H1 (cell line): ENCODE measurements around the gene NRL. TPM values are rescaled to one million over a fixed set of nuclear protein-coding genes. Genes with fewer than 3 reads are reported as not detected.

Experiments used
- CTCF ChIA-PET: fragments of 300-600 bp; sonication (Branson Sonifier 250); formaldehyde crosslinking; loops from one replicate; lab custom pipeline; 2021; ENCODE audit not compliant: partially characterized antibody; lab: Charles Lee
- POLR2A ChIA-PET: fragments of 300-600 bp; sonication (Branson Sonifier 250); formaldehyde crosslinking; loops from one replicate; lab custom pipeline; 2021; ENCODE audit warnings: inconsistent platforms; ENCODE audit not compliant: partially characterized antibody; lab: Charles Lee
- DNase-seq, 2 experiments: peaks; one replicate each; pipeline versions ENCODE4 v3.0.0 to v3.0.0-alpha.2; 2010 to 2022; ENCODE audit warnings: low spot score in 2 of 2, low read depth in 1 of 2, mixed read lengths in 1 of 2
- FAIRE-seq: peaks from 2 replicates; lab custom pipeline; 2011; peaks lifted over from hg19 to GRCh38; lab: Jason Lieb, UNC
- H2AFZ ChIP-seq: 2 replicates; pipeline ENCODE4 v1.8.1; 2012; ENCODE audit warnings: low read length, inconsistent platforms
- H2AK5ac ChIP-seq: 2 replicates; pipeline ENCODE4 v1.6.1; 2013; ENCODE audit warnings: low read depth, low read length
- H2BK120ac ChIP-seq: replicated peaks from 2 replicates; pipeline ENCODE3; 2013; ENCODE audit warnings: low read depth, low read length, inconsistent platforms
- H2BK12ac ChIP-seq: 2 replicates; pipeline ENCODE4 v1.6.1; 2013; ENCODE audit warnings: low read depth, low read length
- H2BK15ac ChIP-seq: 2 replicates; pipeline ENCODE4 v1.6.1; 2013; ENCODE audit warnings: low read length
- H2BK20ac ChIP-seq: 2 replicates; pipeline ENCODE4 v1.6.1; 2013; ENCODE audit warnings: low read length
- H2BK5ac ChIP-seq: 2 replicates; pipeline ENCODE4 v1.6.1; 2013; ENCODE audit warnings: low read depth, low read length
- H3K14ac ChIP-seq: 2 replicates; pipeline ENCODE4 v1.6.1; 2013; ENCODE audit warnings: inconsistent platforms; ENCODE audit not compliant: insufficient read length
- H3K18ac ChIP-seq: 2 replicates; pipeline ENCODE4 v1.6.1; 2013; ENCODE audit warnings: low read length; ENCODE audit errors: extremely low read depth
- H3K23ac ChIP-seq: 2 replicates; pipeline ENCODE4 v1.6.1; 2013; ENCODE audit warnings: inconsistent platforms; ENCODE audit not compliant: insufficient read length
- H3K23me2 ChIP-seq: 2 replicates; pipeline ENCODE4 v1.6.1; 2013; ENCODE audit warnings: low read depth, low read length
- H3K27ac ChIP-seq: 2 replicates; pipeline ENCODE4 v1.6.1; 2011; ENCODE audit warnings: low read depth, low read length, inconsistent platforms
- H3K27me3 ChIP-seq, 4 experiments: replicated peaks in 1 of 4; 1 replicate in 1 of 4; 2 replicates in 3 of 4; pipeline versions ENCODE4 v1.6.1 to v1.8.1; 2011 to 2013; ENCODE audit warnings: low read length in 3 of 4, mild to moderate bottlenecking in 3 of 4, inconsistent platforms in 2 of 4, mixed read lengths in 2 of 4, moderate library complexity in 1 of 4; ENCODE audit not compliant: control insufficient read depth in 3 of 4, insufficient read depth in 3 of 4; ENCODE audit errors: extremely low read depth in 1 of 4
- H3K36me3 ChIP-seq, 4 experiments: 2 replicates each; pipeline versions ENCODE4 v1.6.1 to v1.8.1; 2011 to 2013; ENCODE audit warnings: mild to moderate bottlenecking in 4 of 4, low read length in 3 of 4, moderate library complexity in 2 of 4, control low read depth in 1 of 4, inconsistent platforms in 1 of 4; ENCODE audit not compliant: insufficient read depth in 4 of 4, control insufficient read depth in 2 of 4
- H3K4ac ChIP-seq: replicated peaks from 2 replicates; pipeline ENCODE3; 2013; ENCODE audit warnings: low read length, low read depth, mixed read lengths, inconsistent platforms; ENCODE audit not compliant: insufficient read length
- H3K4me1 ChIP-seq, 4 experiments: replicated peaks in 1 of 4; 1 replicate in 1 of 4; 2 replicates in 3 of 4; pipeline versions ENCODE4 v1.6.1 to v1.8.1; 2011 to 2013; ENCODE audit warnings: low read length in 3 of 4, inconsistent platforms in 2 of 4, mixed read lengths in 1 of 4; ENCODE audit not compliant: insufficient read depth in 4 of 4, control insufficient read depth in 3 of 4
- H3K4me2 ChIP-seq, 2 experiments: 2 replicates each; pipeline versions ENCODE4 v1.6.1 to v1.8.1; 2011 to 2013; ENCODE audit warnings: low read depth in 2 of 2, low read length in 2 of 2, control low read depth in 1 of 2, inconsistent platforms in 1 of 2, mild to moderate bottlenecking in 1 of 2; ENCODE audit not compliant: insufficient read depth in 1 of 2
- H3K4me3 ChIP-seq, 4 experiments: fragments of 200-600, 300-600 bp in 1 of 4; sonication (generic), shearing (Covaris generic), sonication (Bioruptor Twin) in 1 of 4; 2 replicates each; pipeline versions ENCODE4 v1.5.1 to v1.8.1; 2011 to 2016; ENCODE audit warnings: low read length in 4 of 4, low read depth in 3 of 4, control low read depth in 2 of 4, inconsistent platforms in 2 of 4, mild to moderate bottlenecking in 2 of 4, mixed read lengths in 1 of 4, moderate library complexity in 1 of 4; ENCODE audit not compliant: insufficient read depth in 2 of 4; ENCODE audit errors: extremely low read depth in 1 of 4
- H3K56ac ChIP-seq: replicated peaks from 2 replicates; pipeline ENCODE3; 2013; ENCODE audit warnings: low read depth, mild to moderate bottlenecking, mixed read lengths, low read length, inconsistent platforms; ENCODE audit not compliant: insufficient read length
- H3K79me1 ChIP-seq: 2 replicates; pipeline ENCODE4 v1.6.1; 2013; ENCODE audit warnings: low read depth, low read length, control low read depth
- H3K79me2 ChIP-seq, 2 experiments: 2 replicates each; pipeline versions ENCODE4 v1.6.1 to v1.8.1; 2012 to 2013; ENCODE audit warnings: low read length in 2 of 2, mild to moderate bottlenecking in 2 of 2, inconsistent platforms in 1 of 2; ENCODE audit not compliant: insufficient read depth in 2 of 2, control insufficient read depth in 1 of 2
- H3K9ac ChIP-seq, 4 experiments: replicated peaks in 1 of 4; 1 replicate in 1 of 4; 2 replicates in 3 of 4; pipeline versions ENCODE4 v1.6.1 to v1.8.1; 2011 to 2013; ENCODE audit warnings: low read depth in 3 of 4, low read length in 3 of 4, control low read depth in 2 of 4, mild to moderate bottlenecking in 2 of 4, moderate library complexity in 2 of 4, inconsistent platforms in 1 of 4; ENCODE audit errors: extremely low read depth in 1 of 4
- H3K9me3 ChIP-seq, 2 experiments: 2 replicates each; pipeline versions ENCODE4 v1.6.1 to v1.8.1; 2012 to 2013; ENCODE audit warnings: mild to moderate bottlenecking in 2 of 2, moderate library complexity in 2 of 2, control low read depth in 1 of 2, inconsistent platforms in 1 of 2, low read depth in 1 of 2, low read length in 1 of 2, mixed read lengths in 1 of 2; ENCODE audit not compliant: insufficient read depth in 2 of 2
- H4K20me1 ChIP-seq, 2 experiments: replicated peaks in 1 of 2; 2 replicates each; pipeline versions ENCODE3 to v1.8.1; 2011 to 2013; ENCODE audit warnings: inconsistent platforms in 2 of 2, low read length in 2 of 2, mild to moderate bottlenecking in 1 of 2; ENCODE audit not compliant: insufficient read depth in 2 of 2, control insufficient read depth in 1 of 2
- H4K5ac ChIP-seq: 2 replicates; pipeline ENCODE4 v1.6.1; 2013; ENCODE audit warnings: low read length, low read depth, mixed read lengths, inconsistent platforms; ENCODE audit not compliant: insufficient read length
- H4K8ac ChIP-seq: 2 replicates; pipeline ENCODE4 v1.8.0; 2013; ENCODE audit warnings: mild to moderate bottlenecking, moderate library complexity, low read length, inconsistent platforms; ENCODE audit not compliant: insufficient read depth; ENCODE audit errors: extremely low read depth
- H4K91ac ChIP-seq: replicated peaks from 2 replicates; pipeline ENCODE3; 2013; ENCODE audit warnings: low read length, mixed read lengths, inconsistent platforms; ENCODE audit not compliant: insufficient read length
- CHD1 ChIP-seq: IDR thresholded peaks from 2 replicates; pipeline ENCODE4 v1.6.1; 2012; ENCODE audit warnings: low read depth, low read length, improper control_type of control experiment
- FOSL1 ChIP-seq: IDR thresholded peaks from 2 replicates; pipeline ENCODE4 v1.6.1; 2011; ENCODE audit warnings: mild to moderate bottlenecking, low read depth, low read length, moderate library complexity; ENCODE audit not compliant: insufficient read depth
- GABPA ChIP-seq: IDR thresholded peaks from 2 replicates; pipeline ENCODE4 v1.6.1; 2011; ENCODE audit warnings: mild to moderate bottlenecking, low read length, moderate library complexity, borderline replicate concordance; ENCODE audit not compliant: insufficient read depth
- JUN ChIP-seq: IDR thresholded peaks from 2 replicates; pipeline ENCODE4 v1.6.1; 2011; ENCODE audit warnings: low read depth, mild to moderate bottlenecking, improper control_type of control experiment, low read length
- KDM4A ChIP-seq: IDR thresholded peaks from one replicate; pipeline ENCODE4 v1.7.1; 2012; ENCODE audit warnings: low read depth, mild to moderate bottlenecking, moderate library complexity, low read length, inconsistent platforms; ENCODE audit not compliant: severe bottlenecking
- KDM5A ChIP-seq: fragments of 200-600 bp; IDR thresholded peaks from 2 replicates; pipeline ENCODE4 v1.7.1; 2012; ENCODE audit warnings: mild to moderate bottlenecking, low read length, inconsistent platforms, mixed read lengths
- RXRA ChIP-seq: IDR thresholded peaks from 2 replicates; pipeline ENCODE4 v1.6.1; 2011; ENCODE audit warnings: low read depth, mild to moderate bottlenecking, low read length, moderate library complexity; ENCODE audit not compliant: insufficient read depth
- SAP30 ChIP-seq: fragments of 300-600 bp; sonication (generic); IDR thresholded peaks from 2 replicates; pipeline ENCODE4 v1.7.1; 2012; ENCODE audit warnings: low read length, moderate library complexity, mild to moderate bottlenecking, inconsistent platforms; ENCODE audit not compliant: insufficient read depth, insufficient replicate concordance
- SP1 ChIP-seq: IDR thresholded peaks from 2 replicates; pipeline ENCODE4 v1.6.1; 2011; ENCODE audit warnings: low read depth, low read length
- WGBS, 2 experiments: shearing (Covaris generic) in 1 of 2; methylation state at CpG; one replicate each; pipeline versions ENCODE4 v1.1.6 to v1.1.7; 2013 to 2015; ENCODE audit warnings: low lambda C conversion rate in 2 of 2, mixed read lengths in 2 of 2, inconsistent platforms in 1 of 2, low coverage in 1 of 2, missing lambda C conversion rate in 1 of 2; ENCODE audit not compliant: insufficient replicate concordance in 2 of 2, insufficient coverage in 1 of 2, insufficient read length in 1 of 2; ENCODE audit errors: extremely low coverage in 1 of 2, missing lambda C conversion rate in 1 of 2; 5-methylcytosine and 5-hydroxymethylcytosine counted together
- polyA plus RNA-seq, 7 experiments: library from polyadenylated mRNA; depleted of rRNA in 3 of 7; stranded (reverse) in 5 of 7; unstranded in 2 of 7; fragments of >200 nt in 5 of 7; fragments of 200-250 nt in 2 of 7; gene quantifications; 1 replicate in 5 of 7; 2 replicates in 1 of 7; 4 replicates in 1 of 7; pipeline versions ENCODE4 v1.2.1 to v1.2.3, GENCODE V29; 2011 to 2013; ENCODE audit warnings: missing spikeins in 2 of 7, mixed read lengths in 2 of 7
- total RNA-seq: library from RNA; stranded (reverse); fragmentation: NEBNext Ultra II Directional; extraction: Animal tissue kit (Norgen Biotek cat#: 25700); gene quantifications from 2 replicates; pipeline ENCODE4 v1.2.1, GENCODE V29; 2021
- TF ChIP-seq, protein P1 (sequence below): IDR thresholded peaks from 2 replicates; pipeline ENCODE4 v1.6.1; 2011; ENCODE audit warnings: low read depth, mild to moderate bottlenecking, low read length; ENCODE audit not compliant: insufficient read depth
- TF ChIP-seq, protein P2 (sequence below): IDR thresholded peaks from 2 replicates; pipeline ENCODE4 v1.6.1; 2012; ENCODE audit warnings: inconsistent platforms
- TF ChIP-seq, protein P3 (sequence below): IDR thresholded peaks from 2 replicates; pipeline ENCODE4 v1.6.1; 2012; ENCODE audit warnings: inconsistent platforms

The NRL gene
- total and polyA plus RNA-seq, 2 of the 8 experiments (the other 6 are each of a cell fraction or from before 2014, with no cell fraction given) = 1.1 to 2.2 TPM

DNA sequence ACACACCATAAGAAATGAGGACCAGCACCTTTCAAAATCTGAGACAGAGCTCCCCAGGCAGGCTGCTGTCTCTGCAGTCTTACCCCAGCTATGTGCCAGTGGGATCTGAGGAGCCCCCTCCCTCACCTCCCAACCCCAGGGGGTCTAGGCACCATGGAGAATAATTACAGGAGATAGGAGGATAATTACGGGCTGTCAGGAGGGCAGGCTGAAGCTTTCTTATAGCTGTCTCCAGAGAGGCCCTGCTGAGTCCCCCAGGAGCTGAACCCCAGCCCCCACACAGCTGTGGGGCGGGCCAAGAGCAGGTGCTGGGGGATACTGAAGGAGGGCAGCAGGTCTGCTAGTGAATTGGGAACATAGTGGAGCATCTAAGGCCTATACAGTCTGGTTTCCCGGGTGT, 36.6 kb downstream of the NRL start:
- DNase-seq (no peak), FAIRE-seq (no peak)
- POLR2A ChIA-PET = interaction anchor here (1.5 to 27.2 kb wide), 3 partner anchors 15 to 101 kb away, joined by 4 to 626 read pairs (median 36); partner anchors contain the start of gene PCK2

More for the DNA sequence above, 36.6 kb downstream of the NRL start:
- Histone ChIP-seq H2BK15ac (no peak overlapping the region), H2BK120ac (no peak overlapping the region), H2AK5ac (no peak overlapping the region), H3K79me1 (no peaks in the 10 kb centered on the region), H2BK12ac (no peak overlapping the region), H3K56ac (no peak overlapping the region), H3K23ac (no peak overlapping the region), H3K23me2 (peaks cover 11% of the 10 kb centered on the region; the same call in 1 of the 2 replicates), H3K4me2 (no peak overlapping the region), H3K4me1 (peaks cover 0 to 18% (median 12%) of the 10 kb centered on the region in 4 experiments; a peak in 6 of 7 replicates), H4K8ac (no peak overlapping the region), H3K79me2 (no peaks in the 10 kb centered on the region), H4K20me1 (no peaks in the 10 kb centered on the region), H3K9me3 (no peaks in the 10 kb centered on the region), H4K91ac (no peak overlapping the region), H2BK5ac (0 out of 2 replicates have a peak overlapping the region, but pooled peaks have one; percentile 52), H3K4ac (no peak overlapping the region), H3K27ac (no peak overlapping the region), H2AFZ (no peak overlapping the region), H2BK20ac (no peak overlapping the region), H3K9ac (no peak overlapping the region; a peak in 1 of 7 replicates), H3K4me3 (no peak overlapping the region), H3K27me3 (peaks cover 0 to 10% (median 7%) of the 10 kb centered on the region in 4 experiments; a peak in 5 of 7 replicates), H3K18ac (no peak overlapping the region), H3K14ac (no peak overlapping the region), H4K5ac (no peak overlapping the region), H3K36me3 (no peaks in the 10 kb centered on the region)
- WGBS, 2 experiments = 89% methylated on average over 3 of the region's 3 CpGs; no CpG with 5 or more reads in 1 of the 2 experiments
- TF ChIP-seq SAP30 (no peak), RXRA (no peak), JUN (no peak), SP1 (no peak), GABPA (no peak), CHD1 (no peak), FOSL1 (no peak), KDM4A (no peak), KDM5A (no peak)
- TF ChIP-seq, protein P1, sequence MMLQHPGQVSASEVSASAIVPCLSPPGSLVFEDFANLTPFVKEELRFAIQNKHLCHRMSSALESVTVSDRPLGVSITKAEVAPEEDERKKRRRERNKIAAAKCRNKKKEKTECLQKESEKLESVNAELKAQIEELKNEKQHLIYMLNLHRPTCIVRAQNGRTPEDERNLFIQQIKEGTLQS = no peak
- TF ChIP-seq, protein P2, sequence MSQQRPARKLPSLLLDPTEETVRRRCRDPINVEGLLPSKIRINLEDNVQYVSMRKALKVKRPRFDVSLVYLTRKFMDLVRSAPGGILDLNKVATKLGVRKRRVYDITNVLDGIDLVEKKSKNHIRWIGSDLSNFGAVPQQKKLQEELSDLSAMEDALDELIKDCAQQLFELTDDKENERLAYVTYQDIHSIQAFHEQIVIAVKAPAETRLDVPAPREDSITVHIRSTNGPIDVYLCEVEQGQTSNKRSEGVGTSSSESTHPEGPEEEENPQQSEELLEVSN = no peak
- TF ChIP-seq, protein P3, sequence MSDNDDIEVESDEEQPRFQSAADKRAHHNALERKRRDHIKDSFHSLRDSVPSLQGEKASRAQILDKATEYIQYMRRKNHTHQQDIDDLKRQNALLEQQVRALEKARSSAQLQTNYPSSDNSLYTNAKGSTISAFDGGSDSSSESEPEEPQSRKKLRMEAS = no peak
- CTCF ChIA-PET = interaction anchor here (1.0 to 23.8 kb wide), 4 partner anchors 9 to 31 kb away, joined by 3 to 316 read pairs (median 38); partner anchors contain the start of gene PCK2
